Calu3 (cell line): ENCODE results near the gene ABHD8. TPM values are rescaled to one million over a fixed set of nuclear protein-coding genes. Genes with fewer than 3 reads are reported as not detected.

ENCODE experiments used
- BruUV-seq: library from RNA; stranded (reverse); fragments of 400-500 nt; replicated peaks from 2 replicates; lab custom pipeline; 2021; lab: Mats Ljungman, UMichigan
- CTCF ChIA-PET: fragments of 300-600 bp; sonication (Branson Sonifier 250); formaldehyde crosslinking; loops from one replicate; lab custom pipeline; 2022; ENCODE audit warnings: antibody characterized with exemption; lab: Charles Lee
- DNase-seq: peaks from one replicate; pipeline ENCODE4 v3.0.0; 2022
- H3K27ac Mint-ChIP-seq: one replicate; pipeline ENCODE4 v1.8.0; 2022; ENCODE audit warnings: mixed read lengths; ENCODE audit not compliant: unreplicated experiment
- H3K27me3 Mint-ChIP-seq: one replicate; pipeline ENCODE4 v1.8.0; 2022; ENCODE audit warnings: mixed read lengths; ENCODE audit not compliant: unreplicated experiment
- H3K36me3 Mint-ChIP-seq: one replicate; pipeline ENCODE4 v1.8.0; 2022; ENCODE audit warnings: mild to moderate bottlenecking, moderate library complexity, mixed read lengths; ENCODE audit not compliant: insufficient read depth, unreplicated experiment
- H3K4me1 Mint-ChIP-seq: one replicate; pipeline ENCODE4 v1.8.0; 2022; ENCODE audit warnings: mild to moderate bottlenecking, low read depth, mixed read lengths; ENCODE audit not compliant: unreplicated experiment
- H3K4me3 Mint-ChIP-seq: one replicate; pipeline ENCODE4 v1.8.0; 2022; ENCODE audit warnings: mild to moderate bottlenecking, low read depth, moderate library complexity, mixed read lengths; ENCODE audit not compliant: unreplicated experiment
- H3K9me3 Mint-ChIP-seq: one replicate; pipeline ENCODE4 v1.8.0; 2022; ENCODE audit warnings: low read depth, mixed read lengths; ENCODE audit not compliant: unreplicated experiment
- CTCF ChIP-seq: fragments of 200-600 bp; IDR thresholded peaks from one replicate; pipeline ENCODE4 v1.8.0; 2022; ENCODE audit warnings: antibody characterized with exemption; ENCODE audit not compliant: unreplicated experiment
- intact Hi-C: fragments of 100-400 bp; cut with micrococcal nuclease; formaldehyde crosslinking; loops from one replicate; pipeline ENCODE4 v1.10.0; 2022; ENCODE audit not compliant: unreplicated experiment
- total RNA-seq: library from RNA; stranded (reverse); gene quantifications from 2 replicates; pipeline ENCODE4 v1.2.3, GENCODE V29; 2022

ABHD8 gene
- total RNA-seq, 1 experiment from 2014 or later: 6.0 TPM

GRCh38 chr19:17305216-17305516 is 1.9 kb upstream of the ABHD8 start:
- intact Hi-C loops: no loop called here
- peaks cover 42% of the 10 kb centered on the region for H3K36me3 Mint-ChIP-seq
- BruUV-seq: no TSS peak
- CTCF ChIA-PET: interaction anchor here (0.5 to 1.1 kb wide), 8 partner anchors 12 to 611 kb away, joined by 3 to 18 read pairs (median 5); partner anchors contain the start of gene ANO8
- peaks cover 17% of the 10 kb centered on the region for H3K4me1 Mint-ChIP-seq
- H3K27me3 Mint-ChIP-seq: no peaks in the 10 kb centered on the region
- no peak for DNase-seq
- peak overlapping the region; percentile 72 for H3K4me3 Mint-ChIP-seq
- no peaks in the 10 kb centered on the region for H3K9me3 Mint-ChIP-seq
- TF ChIP-seq CTCF: no peak
- no peak overlapping the region for H3K27ac Mint-ChIP-seq

GRCh38 chr19:17304386-17305215 is 1.4 kb upstream of the ABHD8 start:
- intact Hi-C loops: no loop called here
- no peak overlapping the region for H3K27ac Mint-ChIP-seq
- H3K4me1 Mint-ChIP-seq: peaks cover 17% of the 10 kb centered on the region
- no peaks in the 10 kb centered on the region for H3K27me3 Mint-ChIP-seq
- H3K36me3 Mint-ChIP-seq: peaks cover 37% of the 10 kb centered on the region
- no TSS peak for BruUV-seq
- no peak for DNase-seq
- H3K4me3 Mint-ChIP-seq: peak overlapping the region; percentile 72
- no peak for TF ChIP-seq CTCF
- no peaks in the 10 kb centered on the region for H3K9me3 Mint-ChIP-seq
- CTCF ChIA-PET: interaction anchor here (0.6 to 1.1 kb wide), 5 partner anchors 11 to 81 kb away, joined by 3 to 18 read pairs (median 5); partner anchors contain the start of gene ANO8

- intact Hi-C loops: no loop called here
- no peak for DNase-seq
- CTCF ChIA-PET: no interaction called here
- no peaks in the 10 kb centered on the region for H3K9me3 Mint-ChIP-seq
- H3K4me3 Mint-ChIP-seq: peak overlapping the region; percentile 58
- H3K27ac Mint-ChIP-seq: no peak overlapping the region
- H3K27me3 Mint-ChIP-seq: no peaks in the 10 kb centered on the region
- no peak for TF ChIP-seq CTCF
- BruUV-seq: no TSS peak
- H3K4me1 Mint-ChIP-seq: peaks cover 17% of the 10 kb centered on the region
- H3K36me3 Mint-ChIP-seq: peaks cover 30% of the 10 kb centered on the region
Measured at GRCh38 chr19:17303940-17304267, 679 bp upstream of the ABHD8 start.

- peak overlapping the region; percentile 58 for H3K4me3 Mint-ChIP-seq
- CTCF ChIA-PET: interaction anchor here (0.6 kb wide), 1 partner anchor 20 kb away, joined by 3 read pairs; no protein-coding TSS in a partner anchor
- no peak overlapping the region for H3K27ac Mint-ChIP-seq
- H3K27me3 Mint-ChIP-seq: no peaks in the 10 kb centered on the region
- DNase-seq: no peak
- BruUV-seq: no TSS peak
- H3K4me1 Mint-ChIP-seq: peaks cover 11% of the 10 kb centered on the region
- TF ChIP-seq CTCF: no peak
- intact Hi-C loops: no loop called here
- H3K36me3 Mint-ChIP-seq: peaks cover 28% of the 10 kb centered on the region
- H3K9me3 Mint-ChIP-seq: no peaks in the 10 kb centered on the region
Measured at GRCh38 chr19:17302391-17303166, 646 bp downstream of the ABHD8 start.
